ENCODE results near the gene IDS. TPM values are rescaled to one million over a fixed set of nuclear protein-coding genes. Genes with fewer than 3 reads are reported as not detected.

The IDS gene
- total and polyA plus RNA-seq, 4 donors = 5.3 to 21.9 (median 15.4) TPM

DNA sequence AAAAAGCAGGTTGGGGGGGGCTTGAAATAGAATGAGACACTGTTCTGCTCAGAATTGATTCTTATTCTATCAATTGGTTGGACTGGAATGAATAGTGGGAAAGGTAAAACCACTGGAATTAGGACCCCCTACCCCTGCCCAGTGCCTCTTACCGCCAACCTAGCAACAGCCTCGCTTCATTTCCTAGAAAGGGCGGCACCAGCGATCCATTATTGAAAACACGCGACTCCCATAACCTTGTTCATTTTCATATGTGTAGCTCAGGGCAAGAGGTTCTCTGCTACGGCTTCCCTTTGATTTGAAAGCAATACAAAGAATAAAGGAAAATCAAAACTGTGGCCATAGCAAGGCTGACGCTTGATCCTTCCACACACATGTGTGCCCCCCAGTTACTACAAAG lies 33.7 kb downstream of the IDS start:
- Histone ChIP-seq H3K36me3 (ENCODE audit: control insufficient read depth in 4 of 4, insufficient read depth in 3 of 4, low read depth in 1 of 4, low read length in 3 of 4) (no peaks in the 10 kb centered on the region), H3K9me3 (ENCODE audit: control insufficient read depth in 4 of 4, low read length in 3 of 4) (no peaks in the 10 kb centered on the region), H3K27ac (ENCODE audit: low read depth in 1 of 2, low read length in 2 of 2) (no peak overlapping the region), H3K27me3 (ENCODE audit: control insufficient read depth in 4 of 4, insufficient read depth in 4 of 4, low read length in 3 of 4) (no peaks in the 10 kb centered on the region), H3K4me1 (ENCODE audit: control insufficient read depth in 4 of 4, insufficient read depth in 4 of 4, low read length in 3 of 4) (peaks cover 0 to 16% (median 7%) of the 10 kb centered on the region in 4 donors), H3K9ac (ENCODE audit: low read depth in 1 of 2, low read length in 2 of 2) (no peak overlapping the region), H3K4me3 (ENCODE audit: low read depth in 1 of 3, low read length in 3 of 3) (no peak overlapping the region)
- no peak for DNase-seq (ENCODE audit: low spot score)
- WGBS = 91% methylated on average over 8 of the region's 8 CpGs
- no peak for TF ChIP-seq YY1 (IDR thresholded peaks at IDR 0.05)
- TF ChIP-seq CTCF (IDR thresholded peaks at IDR 0.05; ENCODE audit: low read depth, low read length, missing input control) = no peak
- TF ChIP-seq REST (IDR thresholded peaks at IDR 0.05) = no peak
- no peak for TF ChIP-seq JUND (IDR thresholded peaks at IDR 0.05)
- no peak for TF ChIP-seq ZBTB33 (IDR thresholded peaks at IDR 0.05)
- TF ChIP-seq RXRA (IDR thresholded peaks at IDR 0.05) = no peak
- TF ChIP-seq FOXA2 (IDR thresholded peaks at IDR 0.05) = no peak

GRCh38 chrX:149470955-149471354 lies 34.2 kb downstream of the IDS start:
- H3K9ac ChIP-seq (ENCODE audit: low read depth in 1 of 2, low read length in 2 of 2) = no peak overlapping the region
- peak; percentile 76 for DNase-seq (ENCODE audit: low spot score)
- WGBS = 9% methylated on average over 23 of the region's 23 CpGs
- TF ChIP-seq HNF4A (conservative IDR thresholded peaks at IDR 0.05) = no peak
- peak; percentile 88 for TF ChIP-seq CTCF (IDR thresholded peaks at IDR 0.05; ENCODE audit: low read depth, low read length, missing input control)
- peak; percentile 84 to 88 for TF ChIP-seq RAD21 (IDR thresholded peaks at IDR 0.05)
- no peak for TF ChIP-seq SP1 (IDR thresholded peaks at IDR 0.05)
- no peak for TF ChIP-seq MAX (IDR thresholded peaks at IDR 0.05)
- no peak for TF ChIP-seq EGR1 (IDR thresholded peaks at IDR 0.05; ENCODE audit: low read depth in 2 of 2)
- TF ChIP-seq HNF4G (IDR thresholded peaks at IDR 0.05) = no peak
- TF ChIP-seq, protein P1, sequence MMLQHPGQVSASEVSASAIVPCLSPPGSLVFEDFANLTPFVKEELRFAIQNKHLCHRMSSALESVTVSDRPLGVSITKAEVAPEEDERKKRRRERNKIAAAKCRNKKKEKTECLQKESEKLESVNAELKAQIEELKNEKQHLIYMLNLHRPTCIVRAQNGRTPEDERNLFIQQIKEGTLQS (IDR thresholded peaks at IDR 0.05) = no peak
- no peak for TF ChIP-seq ZBTB33 (IDR thresholded peaks at IDR 0.05)
- TF ChIP-seq FOXA1 (IDR thresholded peaks at IDR 0.05) = no peak
- no peak for TF ChIP-seq GABPA (IDR thresholded peaks at IDR 0.05 in 1 of 2, conservative IDR thresholded peaks at IDR 0.05 in 1 of 2)
- TF ChIP-seq REST (IDR thresholded peaks at IDR 0.05) = no peak
- no peak for TF ChIP-seq YY1 (IDR thresholded peaks at IDR 0.05)

More at GRCh38 chrX:149470955-149471354, 34.2 kb downstream of the IDS start:
- H3K36me3 ChIP-seq (ENCODE audit: control insufficient read depth in 4 of 4, insufficient read depth in 3 of 4, low read depth in 1 of 4, low read length in 3 of 4) = no peaks in the 10 kb centered on the region
- H3K27me3 ChIP-seq (ENCODE audit: control insufficient read depth in 4 of 4, insufficient read depth in 4 of 4, low read length in 3 of 4) = no peaks in the 10 kb centered on the region
- no peak overlapping the region for H3K27ac ChIP-seq (ENCODE audit: low read depth in 1 of 2, low read length in 2 of 2)
- no peaks in the 10 kb centered on the region for H3K9me3 ChIP-seq (ENCODE audit: control insufficient read depth in 4 of 4, low read length in 3 of 4)
- peaks cover 0 to 16% (median 7%) of the 10 kb centered on the region in 4 donors for H3K4me1 ChIP-seq (ENCODE audit: control insufficient read depth in 4 of 4, insufficient read depth in 4 of 4, low read length in 3 of 4)
- H3K4me3 ChIP-seq (ENCODE audit: low read depth in 1 of 3, low read length in 3 of 3) = no peak overlapping the region
